Gastrocnemius medialis (tissue), 4 donors: ENCODE data around the gene KCP.

Source experiments
- POLR2A ChIP-seq, 2 donors: fragments of 450-650 bp; IDR thresholded peaks; one replicate each; pipeline ENCODE4 v1.6.1; 2017; ENCODE audit warnings: antibody characterized with exemption in 2 of 2, mild to moderate bottlenecking in 2 of 2, moderate library complexity in 2 of 2
- TF ChIP-seq, protein P1 (sequence below), 5 experiments: fragments of 450-650 bp in 3 of 5; fragments of 200-600 bp in 2 of 5; sonication (generic) in 2 of 5; IDR thresholded peaks in 4 of 5; conservative IDR thresholded peaks in 1 of 5; 1 replicate in 4 of 5; 2 replicates in 1 of 5; pipeline ENCODE4 v1.5.1; 2016 to 2019; ENCODE audit warnings: antibody characterized with exemption in 5 of 5, mild to moderate bottlenecking in 3 of 5, moderate library complexity in 3 of 5

DNA sequence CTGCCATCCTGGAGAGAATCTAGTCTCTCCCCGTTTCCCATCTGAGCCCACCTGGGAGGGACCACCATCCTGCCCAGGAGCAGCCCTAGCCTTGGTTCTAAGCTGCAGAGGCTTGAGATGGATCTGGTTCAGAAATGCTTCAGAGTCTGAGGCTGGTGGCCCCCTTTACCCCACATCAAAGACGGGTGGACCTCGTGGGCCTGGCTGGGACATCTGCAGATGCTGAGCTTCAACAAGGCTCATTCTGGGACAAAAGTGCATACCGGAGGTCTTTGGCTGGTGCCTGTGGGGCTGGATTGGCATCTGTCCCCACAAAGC lies 22.3 kb upstream of the KCP start:
- TF ChIP-seq POLR2A (IDR thresholded peaks at IDR 0.05): no peak
- TF ChIP-seq, protein P1, sequence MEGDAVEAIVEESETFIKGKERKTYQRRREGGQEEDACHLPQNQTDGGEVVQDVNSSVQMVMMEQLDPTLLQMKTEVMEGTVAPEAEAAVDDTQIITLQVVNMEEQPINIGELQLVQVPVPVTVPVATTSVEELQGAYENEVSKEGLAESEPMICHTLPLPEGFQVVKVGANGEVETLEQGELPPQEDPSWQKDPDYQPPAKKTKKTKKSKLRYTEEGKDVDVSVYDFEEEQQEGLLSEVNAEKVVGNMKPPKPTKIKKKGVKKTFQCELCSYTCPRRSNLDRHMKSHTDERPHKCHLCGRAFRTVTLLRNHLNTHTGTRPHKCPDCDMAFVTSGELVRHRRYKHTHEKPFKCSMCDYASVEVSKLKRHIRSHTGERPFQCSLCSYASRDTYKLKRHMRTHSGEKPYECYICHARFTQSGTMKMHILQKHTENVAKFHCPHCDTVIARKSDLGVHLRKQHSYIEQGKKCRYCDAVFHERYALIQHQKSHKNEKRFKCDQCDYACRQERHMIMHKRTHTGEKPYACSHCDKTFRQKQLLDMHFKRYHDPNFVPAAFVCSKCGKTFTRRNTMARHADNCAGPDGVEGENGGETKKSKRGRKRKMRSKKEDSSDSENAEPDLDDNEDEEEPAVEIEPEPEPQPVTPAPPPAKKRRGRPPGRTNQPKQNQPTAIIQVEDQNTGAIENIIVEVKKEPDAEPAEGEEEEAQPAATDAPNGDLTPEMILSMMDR (IDR thresholded peaks at IDR 0.05 in 4 of 5, conservative IDR thresholded peaks at IDR 0.05 in 1 of 5): no peak
